IMR-90 (cell line): ENCODE measurements around the gene CDK18. TPM values are rescaled to one million over a fixed set of nuclear protein-coding genes. Genes with fewer than 3 reads are reported as not detected.

Source experiments
- ATAC-seq: fragments of 200-7000 bp; cut with Tn5 transposase; 2 replicates; pipeline ENCODE4 v1.9.1; 2020; ENCODE audit warnings: low read depth, mild to moderate bottlenecking, moderate library complexity
- BruUV-seq: library from RNA; stranded (reverse); fragments of 400-500 nt; replicated peaks from 2 replicates; lab custom pipeline; 2021; lab: Mats Ljungman, UMichigan
- CTCF ChIA-PET: fragments of 300-600 bp; formaldehyde crosslinking; extraction: SDS; loops from one replicate; lab custom pipeline; 2021; ENCODE audit warnings: antibody characterized with exemption; lab: Yijun Ruan, JAX
- POLR2A ChIA-PET: fragments of 300-600 bp; sonication (Branson Sonifier 250); formaldehyde crosslinking; loops from one replicate; lab custom pipeline; 2022; ENCODE audit warnings: antibody characterized with exemption; ENCODE audit not compliant: unreplicated experiment; lab: Charles Lee
- DNase-seq: peaks from one replicate; pipeline ENCODE4 v3.0.0; 2013
- H2AFZ ChIP-seq: replicated peaks from 2 replicates; pipeline ENCODE3; 2013; ENCODE audit warnings: low read length, mild to moderate bottlenecking; ENCODE audit not compliant: poor library complexity
- H2AK5ac ChIP-seq: 2 replicates; pipeline ENCODE4 v1.6.1; 2013; ENCODE audit warnings: low read depth, low read length, inconsistent platforms
- H2AK9ac ChIP-seq: replicated peaks from 2 replicates; pipeline ENCODE3; 2013; ENCODE audit warnings: mild to moderate bottlenecking, low read depth, low read length, moderate library complexity; ENCODE audit not compliant: poor library complexity
- H2BK120ac ChIP-seq: 2 replicates; pipeline ENCODE4 v1.6.1; 2013; ENCODE audit warnings: low read depth, low read length, inconsistent platforms
- H2BK15ac ChIP-seq: 3 replicates; pipeline ENCODE4 v1.6.1; 2013; ENCODE audit warnings: low read depth, low read length, inconsistent platforms
- H2BK20ac ChIP-seq: 2 replicates; pipeline ENCODE4 v1.6.1; 2013; ENCODE audit warnings: low read depth, mild to moderate bottlenecking, inconsistent platforms, low read length, moderate library complexity
- H2BK5ac ChIP-seq: 2 replicates; pipeline ENCODE4 v1.6.1; 2013; ENCODE audit warnings: mild to moderate bottlenecking, low read depth, low read length, inconsistent platforms; ENCODE audit not compliant: poor library complexity, severe bottlenecking
- H3K14ac ChIP-seq: replicated peaks from 2 replicates; pipeline ENCODE4 v1.6.1; 2013; ENCODE audit warnings: low read depth, low read length, inconsistent platforms
- H3K18ac ChIP-seq: 2 replicates; pipeline ENCODE4 v1.6.1; 2013; ENCODE audit warnings: low read depth, low read length, control low read depth
- H3K23ac ChIP-seq: 2 replicates; pipeline ENCODE4 v1.6.1; 2013; ENCODE audit warnings: low read depth, low read length, inconsistent platforms
- H3K27ac ChIP-seq: 2 replicates; pipeline ENCODE4 v1.5.1; 2013; ENCODE audit warnings: mild to moderate bottlenecking, control low read depth, low read length; ENCODE audit not compliant: insufficient read depth
- H3K27me3 ChIP-seq: 2 replicates; pipeline ENCODE4 v1.6.1; 2013; ENCODE audit warnings: low read length; ENCODE audit not compliant: control insufficient read depth, insufficient read depth
- H3K36me3 ChIP-seq: 2 replicates; pipeline ENCODE4 v1.6.1; 2013; ENCODE audit warnings: low read length, mixed read lengths; ENCODE audit not compliant: control insufficient read depth, insufficient read depth
- H3K4ac ChIP-seq: 2 replicates; pipeline ENCODE4 v1.6.1; 2013; ENCODE audit warnings: low read depth, low read length, inconsistent platforms
- H3K4me1 ChIP-seq: 2 replicates; pipeline ENCODE4 v1.6.1; 2013; ENCODE audit warnings: low read length, mixed read lengths; ENCODE audit not compliant: control insufficient read depth, insufficient read depth
- H3K4me2 ChIP-seq: 2 replicates; pipeline ENCODE4 v1.6.1; 2013; ENCODE audit warnings: low read depth, mild to moderate bottlenecking, control low read depth, low read length, moderate library complexity
- H3K4me3 ChIP-seq: 2 replicates; pipeline ENCODE4 v1.5.1; 2013; ENCODE audit warnings: low read depth, mild to moderate bottlenecking, control low read depth, low read length, moderate library complexity; ENCODE audit not compliant: insufficient read depth
- H3K56ac ChIP-seq: 2 replicates; pipeline ENCODE4 v1.6.1; 2013; ENCODE audit warnings: low read length, inconsistent platforms; ENCODE audit not compliant: insufficient read depth; ENCODE audit errors: extremely low read depth
- H3K79me1 ChIP-seq, 2 experiments: 2 replicates each; pipeline ENCODE4 v1.6.1; 2013; ENCODE audit warnings: low read length in 2 of 2, inconsistent platforms in 1 of 2, low read depth in 1 of 2
- H3K9ac ChIP-seq: 2 replicates; pipeline ENCODE4 v1.6.1; 2013; ENCODE audit warnings: low read depth, low read length, control low read depth
- H3K9me1 ChIP-seq: 2 replicates; pipeline ENCODE4 v1.6.1; 2013; ENCODE audit warnings: low read length, inconsistent platforms; ENCODE audit not compliant: insufficient read depth
- H3K9me3 ChIP-seq: 2 replicates; pipeline ENCODE4 v1.6.1; 2013; ENCODE audit warnings: low read length; ENCODE audit not compliant: control insufficient read depth, insufficient read depth
- H4K20me1 ChIP-seq: 2 replicates; pipeline ENCODE4 v1.6.1; 2013; ENCODE audit warnings: low read length, inconsistent platforms; ENCODE audit not compliant: insufficient read depth
- H4K5ac ChIP-seq: 2 replicates; pipeline ENCODE4 v1.6.1; 2013; ENCODE audit warnings: mild to moderate bottlenecking, low read depth, low read length, control low read depth
- H4K8ac ChIP-seq, 2 experiments: 2 replicates each; pipeline ENCODE4 v1.6.1; 2013; ENCODE audit warnings: low read depth in 2 of 2, low read length in 2 of 2, control low read depth in 1 of 2, inconsistent platforms in 1 of 2
- H4K91ac ChIP-seq: 2 replicates; pipeline ENCODE4 v1.6.1; 2013; ENCODE audit warnings: low read depth, low read length, inconsistent platforms; ENCODE audit not compliant: insufficient read depth
- BHLHE40 ChIP-seq: fragments of 150-350 bp; IDR thresholded peaks from 2 replicates; pipeline ENCODE4 v1.6.1; 2016; ENCODE audit warnings: mild to moderate bottlenecking, low read depth, low read length
- CEBPB ChIP-seq: IDR thresholded peaks from 2 replicates; pipeline ENCODE4 v1.6.1; 2012; ENCODE audit warnings: low read depth, low read length, improper control_type of control experiment
- CHD1 ChIP-seq: IDR thresholded peaks from 2 replicates; pipeline ENCODE4 v1.6.1; 2012; ENCODE audit warnings: low read depth, low read length, improper control_type of control experiment
- CTCF ChIP-seq: conservative IDR thresholded peaks from 2 replicates; pipeline ENCODE4 v1.5.1; 2012; ENCODE audit warnings: mild to moderate bottlenecking, low read depth, low read length, improper control_type of control experiment
- ELK1 ChIP-seq: fragments of 150-350 bp; IDR thresholded peaks from 2 replicates; pipeline ENCODE4 v1.6.1; 2016; ENCODE audit warnings: low read depth, mild to moderate bottlenecking, low read length, moderate library complexity, borderline replicate concordance
- FOS ChIP-seq: fragments of 150-350 bp; IDR thresholded peaks from 2 replicates; pipeline ENCODE4 v1.6.1; 2016; ENCODE audit warnings: low read depth, low read length
- MAFK ChIP-seq: IDR thresholded peaks from 2 replicates; pipeline ENCODE4 v1.6.1; 2012; ENCODE audit warnings: low read depth, low read length, improper control_type of control experiment
- MAZ ChIP-seq: IDR thresholded peaks from 2 replicates; pipeline ENCODE4 v1.6.1; 2012; ENCODE audit warnings: low read depth, mild to moderate bottlenecking, low read length, improper control_type of control experiment, moderate library complexity, borderline replicate concordance
- MXI1 ChIP-seq: IDR thresholded peaks from 2 replicates; pipeline ENCODE4 v1.6.1; 2012; ENCODE audit warnings: low read depth, mild to moderate bottlenecking, low read length, moderate library complexity, borderline replicate concordance
- NFE2L2 ChIP-seq: fragments of 150-350 bp; IDR thresholded peaks from 2 replicates; pipeline ENCODE4 v1.6.1; 2016; ENCODE audit warnings: low read depth, mild to moderate bottlenecking, low read length
- POLR2A ChIP-seq: IDR thresholded peaks from 2 replicates; pipeline ENCODE4 v1.6.1; 2012; ENCODE audit warnings: mild to moderate bottlenecking, low read depth, low read length
- RAD21 ChIP-seq: IDR thresholded peaks from 2 replicates; pipeline ENCODE4 v1.6.1; 2012; ENCODE audit warnings: low read length, improper control_type of control experiment
- RCOR1 ChIP-seq: IDR thresholded peaks from 2 replicates; pipeline ENCODE4 v1.6.1; 2012; ENCODE audit warnings: mild to moderate bottlenecking, low read length, improper control_type of control experiment; ENCODE audit not compliant: insufficient replicate concordance
- RFX5 ChIP-seq: IDR thresholded peaks from 2 replicates; pipeline ENCODE4 v1.8.0; 2012; ENCODE audit warnings: low read depth, mild to moderate bottlenecking, low read length, moderate library complexity
- SMC3 ChIP-seq: fragments of 150-350 bp; IDR thresholded peaks from 2 replicates; pipeline ENCODE4 v1.6.1; 2016; ENCODE audit warnings: low read depth, mild to moderate bottlenecking, antibody characterized with exemption, low read length, moderate library complexity
- USF2 ChIP-seq: fragments of 150-350 bp; IDR thresholded peaks from 2 replicates; pipeline ENCODE4 v1.6.1; 2017; ENCODE audit warnings: mild to moderate bottlenecking, antibody characterized with exemption, low read length, low read depth
- WGBS, 2 experiments: methylation state at CpG; one replicate each; pipeline versions ENCODE4 v1.1.5 to v1.1.7; 2013; ENCODE audit warnings: missing lambda C conversion rate in 2 of 2; ENCODE audit not compliant: insufficient read length in 1 of 2; ENCODE audit errors: extremely low coverage in 2 of 2; 5-methylcytosine and 5-hydroxymethylcytosine counted together
- dilution Hi-C: fragments of 300-500 bp; cut with HindIII; formaldehyde crosslinking; loops from one replicate; pipeline ENCODE4 v1.14.3; 2018; ENCODE audit warnings: low sequenced_read_pairs; ENCODE audit not compliant: unreplicated experiment
- in situ Hi-C: fragments of 300-500 bp; cut with MboI; formaldehyde crosslinking; loops from 3 replicates; pipeline ENCODE4 v1.14.3; 2019; ENCODE audit warnings: low sequenced_read_pairs, inconsistent platforms, mixed read lengths
- intact Hi-C: fragments of 100-400 bp; cut with micrococcal nuclease; formaldehyde crosslinking; loops from 2 replicates; pipeline ENCODE4 v1.10.0; 2022
- polyA plus RNA-seq, 3 experiments: library from polyadenylated mRNA; depleted of rRNA; stranded (reverse); fragments of >200 nt; gene quantifications; 2 replicates each; pipeline ENCODE4 v1.2.3, GENCODE V29; 2012; ENCODE audit warnings: low replicate concordance in 1 of 3
- total RNA-seq: library from RNA; depleted of rRNA; stranded (reverse); fragments of >200 nt; gene quantifications from 2 replicates; pipeline ENCODE4 v1.2.3, GENCODE V29; 2012

The CDK18 gene
- total and polyA plus RNA-seq, 2 of the 4 experiments (the other 2 are of a cell fraction) = 0.18 to 0.48 TPM

- H4K91ac ChIP-seq = no peak overlapping the region
- no peak overlapping the region for H3K9ac ChIP-seq
- H3K36me3 ChIP-seq = no peaks in the 10 kb centered on the region
- CTCF ChIA-PET = no interaction called here
- H4K20me1 ChIP-seq = no peaks in the 10 kb centered on the region; the same call in 1 of the 2 replicates
- TF ChIP-seq NFE2L2 (no peak), MAZ (no peak), BHLHE40 (no peak), USF2 (no peak), RFX5 (no peak), POLR2A (no peak), MXI1 (no peak), RCOR1 (no peak), CTCF (no peak), CEBPB (no peak), SMC3 (no peak), FOS (no peak), ELK1 (no peak), RAD21 (no peak), MAFK (no peak), CHD1 (no peak)
- dilution Hi-C loops (no loop called here), in situ Hi-C loops (no loop called here), intact Hi-C loops (no loop called here)
- H3K4me2 ChIP-seq = no peak overlapping the region
- H2BK20ac ChIP-seq = no peak overlapping the region
- H3K9me1 ChIP-seq = no peaks in the 10 kb centered on the region
- no peak overlapping the region for H3K27ac ChIP-seq
- POLR2A ChIA-PET = no interaction called here
- H3K79me1 ChIP-seq = no peaks in the 10 kb centered on the region
- H3K18ac ChIP-seq = no peak overlapping the region
- peaks cover 87% of the 10 kb centered on the region for H3K27me3 ChIP-seq
- 0% methylated on average over 1 of the region's 4 CpGs; no CpG with 5 or more reads in 1 of the 2 experiments for WGBS, 2 experiments
- H4K5ac ChIP-seq = no peak overlapping the region
- BruUV-seq = no TSS peak
- no peak overlapping the region for H2AFZ ChIP-seq
- ATAC-seq = no peak
- H4K8ac ChIP-seq = no peak overlapping the region
- no peak overlapping the region for H2BK120ac ChIP-seq
- H3K4me3 ChIP-seq = no peak overlapping the region
- no peak overlapping the region for H2AK9ac ChIP-seq
- no peak overlapping the region for H3K56ac ChIP-seq
- H3K9me3 ChIP-seq = 0 out of 2 replicates have a peak, but pooled peaks cover 2% of the 10 kb centered on the region
- DNase-seq = no peak
- no peak overlapping the region for H2AK5ac ChIP-seq
- no peak overlapping the region for H2BK15ac ChIP-seq
- H3K14ac ChIP-seq = no peak overlapping the region
- H3K4ac ChIP-seq = no peak overlapping the region
- peaks cover 2% of the 10 kb centered on the region; the same call in 1 of the 2 replicates for H3K4me1 ChIP-seq
- H3K23ac ChIP-seq = no peak overlapping the region
- H2BK5ac ChIP-seq = no peak overlapping the region
Measured at GRCh38 chr1:205571747-205572146, 67.3 kb downstream of the CDK18 start.
